A549 (cell line): ENCODE results near the gene RAD51B. TPM values are rescaled to one million over a fixed set of nuclear protein-coding genes. Genes with fewer than 3 reads are reported as not detected.

Experiments used
- ATAC-seq, 2 experiments: fragments of 200-7000 bp in 1 of 2; fragments of >200 bp in 1 of 2; cut with Nextera tagmentation in 1 of 2; cut with Tn5 transposase in 1 of 2; 3 replicates each; pipeline versions ENCODE4 v1.8.0 to v1.9.1; 2018 to 2020; ENCODE audit warnings: mild to moderate bottlenecking in 1 of 2, moderate library complexity in 1 of 2
- CTCF ChIA-PET: fragments of 300-600 bp; sonication (Branson Sonifier 250); formaldehyde crosslinking; extraction: SDS; loops from one replicate; lab custom pipeline; 2021; ENCODE audit warnings: antibody characterized with exemption, inconsistent platforms; lab: Yijun Ruan, JAX
- POLR2A ChIA-PET: fragments of 350-600 bp; formaldehyde crosslinking; extraction: SDS; loops from one replicate; lab custom pipeline; 2021; ENCODE audit warnings: antibody characterized with exemption, inconsistent platforms; lab: Yijun Ruan, JAX
- DNase-seq, 2 experiments: peaks; one replicate each; pipeline versions ENCODE4 v3.0.0 to v3.0.0-alpha.2; 2011 to 2016; ENCODE audit warnings: low read depth in 1 of 2, low spot score in 1 of 2
- FAIRE-seq: peaks from 2 replicates; lab custom pipeline; 2011; peaks lifted over from hg19 to GRCh38; lab: Jason Lieb, UNC
- H3K27ac ChIP-seq, 2 experiments: fragments of >200 bp; sonication (Bioruptor Twin); formaldehyde crosslinking; 3 replicates each; pipeline ENCODE4 v1.5.1; 2016 to 2017
- H3K4me1 ChIP-seq: fragments of >200 bp; sonication (Bioruptor Twin); formaldehyde crosslinking; 3 replicates; pipeline ENCODE4 v1.6.1; 2016
- H3K4me2 ChIP-seq: fragments of >200 bp; sonication (Bioruptor Twin); formaldehyde crosslinking; 3 replicates; pipeline ENCODE4 v1.6.1; 2016
- H3K4me3 ChIP-seq: fragments of >200 bp; sonication (Bioruptor Twin); formaldehyde crosslinking; 3 replicates; pipeline ENCODE4 v1.5.1; 2016
- H3K9me3 ChIP-seq: fragments of >200 bp; sonication (Bioruptor Twin); formaldehyde crosslinking; 3 replicates; pipeline ENCODE4 v1.6.1; 2016
- CEBPB ChIP-seq, 2 experiments: fragments of >200 bp in 1 of 2; sonication (Bioruptor Twin) in 1 of 2; formaldehyde crosslinking in 1 of 2; IDR thresholded peaks; 2 replicates each; pipeline ENCODE4 v1.6.1; 2012 to 2016
- E2F6 ChIP-seq: IDR thresholded peaks from 2 replicates; pipeline ENCODE4 v1.6.1; 2012; ENCODE audit warnings: low read depth, borderline replicate concordance
- EHMT2 ChIP-seq: fragments of 200-600 bp; sonication (generic); IDR thresholded peaks from 2 replicates; pipeline ENCODE4 v1.6.1; 2016; ENCODE audit warnings: antibody characterized with exemption, low read depth, mild to moderate bottlenecking, moderate library complexity
- FOSB ChIP-seq: fragments of 250-450 bp; sonication (Bioruptor Pico); IDR thresholded peaks from 2 replicates; pipeline ENCODE4 v1.5.0; 2020; ENCODE audit warnings: mild to moderate bottlenecking, moderate library complexity
- FOSL2 ChIP-seq, 2 experiments: fragments of 450-650 bp in 1 of 2; fragments of >200 bp in 1 of 2; sonication (Bioruptor Twin) in 1 of 2; formaldehyde crosslinking; IDR thresholded peaks; 2 replicates each; pipeline versions ENCODE4 v1.5.0 to v1.6.1; 2016 to 2020; ENCODE audit warnings: mild to moderate bottlenecking in 1 of 2, moderate library complexity in 1 of 2
- HDAC2 ChIP-seq: fragments of 200-600 bp; sonication (generic); IDR thresholded peaks from 2 replicates; pipeline ENCODE4 v1.6.1; 2016
- HEYL ChIP-seq: fragments of 250-450 bp; sonication (Bioruptor Pico); IDR thresholded peaks from 2 replicates; pipeline ENCODE4 v1.8.0; 2021; ENCODE audit warnings: mild to moderate bottlenecking, moderate library complexity
- HOXA7 ChIP-seq: fragments of 250-450 bp; sonication (Bioruptor Pico); IDR thresholded peaks from 2 replicates; pipeline ENCODE4 v1.5.0; 2020; ENCODE audit warnings: mild to moderate bottlenecking, moderate library complexity
- HOXB13 ChIP-seq: fragments of 250-450 bp; sonication (Bioruptor Pico); IDR thresholded peaks from 2 replicates; pipeline ENCODE4 v1.5.0; 2020; ENCODE audit warnings: low read depth, mild to moderate bottlenecking, moderate library complexity
- HOXB5 ChIP-seq: fragments of 250-450 bp; sonication (Bioruptor Pico); IDR thresholded peaks from 2 replicates; pipeline ENCODE4 v1.5.0; 2020; ENCODE audit warnings: mild to moderate bottlenecking, moderate library complexity
- KDM1A ChIP-seq: fragments of 200-600 bp; sonication (generic); IDR thresholded peaks from 2 replicates; pipeline ENCODE4 v1.6.1; 2016; ENCODE audit warnings: low read depth, mild to moderate bottlenecking
- MAFK ChIP-seq: fragments of 450-650 bp; IDR thresholded peaks from 2 replicates; pipeline ENCODE4 v1.6.1; 2014; ENCODE audit not compliant: partially characterized antibody
- MAX ChIP-seq: IDR thresholded peaks from 2 replicates; pipeline ENCODE4 v1.6.1; 2012
- MYC ChIP-seq: IDR thresholded peaks from 2 replicates; pipeline ENCODE4 v1.6.1; 2012; ENCODE audit warnings: mild to moderate bottlenecking, inconsistent platforms, low read length, improper control_type of control experiment, borderline replicate concordance
- NFE2L2 ChIP-seq: fragments of 150-350 bp; conservative IDR thresholded peaks from 2 replicates; pipeline ENCODE4 v1.6.1; 2014; ENCODE audit warnings: low read length
- PBX3 ChIP-seq: IDR thresholded peaks from 2 replicates; pipeline ENCODE4 v1.6.1; 2012
- PHF8 ChIP-seq: fragments of 200-600 bp; sonication (generic); IDR thresholded peaks from 2 replicates; pipeline ENCODE4 v1.6.1; 2016; ENCODE audit warnings: low read depth, mild to moderate bottlenecking, antibody characterized with exemption, moderate library complexity, borderline replicate concordance
- POLR2AphosphoS2 ChIP-seq: conservative IDR thresholded peaks from 2 replicates; pipeline ENCODE4 v1.6.1; 2012; ENCODE audit warnings: low read length, improper control_type of control experiment, inconsistent platforms
- RAD21 ChIP-seq, 2 experiments: fragments of >200 bp in 1 of 2; sonication (Bioruptor Twin) in 1 of 2; formaldehyde crosslinking in 1 of 2; IDR thresholded peaks in 1 of 2; conservative IDR thresholded peaks in 1 of 2; 2 replicates in 1 of 2; 3 replicates in 1 of 2; pipeline ENCODE4 v1.6.1; 2012 to 2018; ENCODE audit warnings: inconsistent platforms in 1 of 2
- RFX5 ChIP-seq: fragments of 450-650 bp; IDR thresholded peaks from 2 replicates; pipeline ENCODE4 v1.7.1; 2014; ENCODE audit warnings: antibody characterized with exemption, mild to moderate bottlenecking, moderate library complexity
- RNF2 ChIP-seq: fragments of 200-600 bp; sonication (generic); IDR thresholded peaks from 2 replicates; pipeline ENCODE4 v1.6.1; 2016; ENCODE audit warnings: low read depth, mild to moderate bottlenecking, antibody characterized with exemption, moderate library complexity, borderline replicate concordance
- SMC3 ChIP-seq: fragments of >200 bp; sonication (Bioruptor Twin); formaldehyde crosslinking; IDR thresholded peaks from 3 replicates; pipeline ENCODE4 v1.6.1; 2018; ENCODE audit warnings: inconsistent platforms
- TFCP2L1 ChIP-seq: fragments of 250-450 bp; sonication (Bioruptor Pico); IDR thresholded peaks from 2 replicates; pipeline ENCODE4 v1.5.0; 2021; ENCODE audit warnings: mild to moderate bottlenecking
- TP53 ChIP-seq: fragments of 250-450 bp; sonication (Bioruptor Pico); IDR thresholded peaks from 2 replicates; pipeline ENCODE4 v1.5.0; 2021; ENCODE audit warnings: mild to moderate bottlenecking, moderate library complexity
- USF2 ChIP-seq: fragments of 450-650 bp; IDR thresholded peaks from 2 replicates; pipeline ENCODE4 v1.6.1; 2014; ENCODE audit warnings: antibody characterized with exemption
- ZFP36 ChIP-seq: fragments of 450-650 bp; IDR thresholded peaks from 2 replicates; pipeline ENCODE4 v1.6.1; 2014; ENCODE audit warnings: borderline replicate concordance; ENCODE audit not compliant: partially characterized antibody
- WGBS: methylation state at CpG from one replicate; pipeline ENCODE4 v1.1.6; 2017; ENCODE audit errors: missing lambda C conversion rate; 5-methylcytosine and 5-hydroxymethylcytosine counted together
- polyA plus RNA-seq, 4 experiments: library from polyadenylated mRNA; depleted of rRNA in 3 of 4; stranded (reverse); fragments of >200 nt; fragmentation: RNase III in 1 of 4; extraction: RNeasy Plus Mini Kit Qiagen cat#74134 plus additional on column Dnase treatment in 1 of 4; gene quantifications; 2 replicates in 3 of 4; 3 replicates in 1 of 4; pipeline ENCODE4 v1.2.3, GENCODE V29; 2011 to 2017

RAD51B gene
- polyA plus RNA-seq, 2 of the 4 experiments (the other 2 are of a cell fraction) = 7.2 to 10.8 TPM

- FAIRE-seq = no peak
- POLR2A ChIA-PET = no interaction called here
- H3K4me2 ChIP-seq = no peak overlapping the region
- no peak overlapping the region for H3K4me3 ChIP-seq
- WGBS = 87% methylated on average over 4 of the region's 4 CpGs
- H3K4me1 ChIP-seq = peaks cover 7% of the 10 kb centered on the region
- no peaks in the 10 kb centered on the region for H3K9me3 ChIP-seq
- CTCF ChIA-PET = interaction anchor here (0.9 kb wide), 1 partner anchor 340 kb away, joined by 3 read pairs; no protein-coding TSS in a partner anchor
- TF ChIP-seq HOXB13 (CRISPR knock-in tag) (no peak), FOSL2 (IDR thresholded peaks at IDR 0.05) (no peak), FOSL2 (CRISPR knock-in tag; IDR thresholded peaks at IDR 0.05) (no peak), SMC3 (no peak), RFX5 (no peak), EHMT2 (no peak), HEYL (CRISPR knock-in tag) (no peak), TFCP2L1 (CRISPR knock-in tag) (no peak), MAX (no peak), MYC (no peak), CEBPB (IDR thresholded peaks at IDR 0.05) (no peak), HDAC2 (no peak), NFE2L2 (no peak), HOXA7 (CRISPR knock-in tag) (no peak)
- TF ChIP-seq, all 56 proteins: peak for 0
- no peak for DNase-seq
- peak overlapping the region in 1 of 2 experiments; percentile 63; a peak in 3 of 6 replicates for H3K27ac ChIP-seq
- no peak for ATAC-seq
Measured at GRCh38 chr14:68273413-68273812, 453.8 kb downstream of the RAD51B start.

GRCh38 chr14:68274725-68275124 is 455.1 kb downstream of the RAD51B start:
- Histone ChIP-seq H3K4me2 (no peak overlapping the region), H3K27ac (peak overlapping the region in 1 of 2 experiments; percentile 60; a peak in 2 of 6 replicates), H3K4me1 (peaks cover 21% of the 10 kb centered on the region), H3K4me3 (no peak overlapping the region), H3K9me3 (no peaks in the 10 kb centered on the region)
- WGBS = 92% methylated on average over 2 of the region's 2 CpGs
- ChIA-PET CTCF (no interaction called here), POLR2A (no interaction called here)
- no peak for ATAC-seq
- no peak for DNase-seq
- no peak for FAIRE-seq
- TF ChIP-seq RAD21 (conservative IDR thresholded peaks at IDR 0.05 in 1 of 2, IDR thresholded peaks at IDR 0.05 in 1 of 2) = peak in 1 of 2 experiments; percentile 9; a peak in 2 of 5 replicates
- no peak for TF ChIP-seq TFCP2L1 (CRISPR knock-in tag)
- TF ChIP-seq ZFP36 = no peak
- no peak for TF ChIP-seq PHF8

GRCh38 chr14:68278576-68279436 is 459.2 kb downstream of the RAD51B start:
- peaks cover 33% of the 10 kb centered on the region for H3K4me1 ChIP-seq
- DNase-seq (peak; percentile 37 to 79), FAIRE-seq (peak; percentile 76), ATAC-seq (peak; percentile 92 to 95)
- peak overlapping the region; percentile 50 for H3K4me2 ChIP-seq
- 52% methylated on average over 5 of the region's 5 CpGs for WGBS
- ChIA-PET POLR2A (no interaction called here), CTCF (interaction anchor here (0.9 kb wide), 1 partner anchor 345 kb away, joined by 3 read pairs; no protein-coding TSS in a partner anchor)
- no peak overlapping the region for H3K4me3 ChIP-seq
- H3K27ac ChIP-seq = peak overlapping the region; percentile 77 to 84
- TF ChIP-seq KDM1A = no peak
- TF ChIP-seq MAX = peak; percentile 50; the same call in 1 of the 2 replicates
- no peak for TF ChIP-seq POLR2AphosphoS2
- no peak for TF ChIP-seq FOSL2 (IDR thresholded peaks at IDR 0.05)
- TF ChIP-seq FOSL2 (CRISPR knock-in tag; IDR thresholded peaks at IDR 0.05) = peak; percentile 57
- 0 out of 2 replicates have a peak, but pooled peaks have one; percentile 28 for TF ChIP-seq HOXB5 (CRISPR knock-in tag)
- no peak; the same call in 2 of the 3 replicates for TF ChIP-seq SMC3
- no peak for TF ChIP-seq RFX5
- no peak for TF ChIP-seq FOSB
- TF ChIP-seq PBX3 = no peak
- peak in 1 of 2 experiments; percentile 64; a peak in 2 of 4 replicates for TF ChIP-seq CEBPB (IDR thresholded peaks at IDR 0.05)
- TF ChIP-seq E2F6 = no peak; the same call in 1 of the 2 replicates
- TF ChIP-seq TP53 (CRISPR knock-in tag) = 0 out of 2 replicates have a peak, but pooled peaks have one; percentile 20
- TF ChIP-seq RNF2 = no peak
- 0 out of 2 replicates have a peak, but pooled peaks have one; percentile 41 for TF ChIP-seq NFE2L2
- peak; percentile 75 for TF ChIP-seq MAFK
- peak; percentile 41; the same call in 1 of the 2 replicates for TF ChIP-seq USF2
- no peaks in the 10 kb centered on the region for H3K9me3 ChIP-seq
